GM12892 (cell line): Measurements from ENCODE around the gene PPIF.

Experiments used
- DNase-seq: peaks from one replicate; pipeline ENCODE4 v3.0.0; 2011; ENCODE audit not compliant: insufficient read length
- FAIRE-seq: peaks from 2 replicates; lab custom pipeline; 2011; peaks lifted over from hg19 to GRCh38; lab: Jason Lieb, UNC
- POLR2A ChIP-seq: IDR thresholded peaks from 2 replicates; pipeline ENCODE4 v1.6.1; 2011; ENCODE audit warnings: low read depth, low read length, control low read depth
- POLR2AphosphoS5 ChIP-seq: IDR thresholded peaks from 2 replicates; pipeline ENCODE4 v1.6.1; 2011; ENCODE audit warnings: low read depth, low read length, control low read depth
- TAF1 ChIP-seq: IDR thresholded peaks from 2 replicates; pipeline ENCODE4 v1.6.1; 2011; ENCODE audit warnings: low read depth, mild to moderate bottlenecking, control low read depth, low read length, borderline replicate concordance

Gene PPIF

DNA sequence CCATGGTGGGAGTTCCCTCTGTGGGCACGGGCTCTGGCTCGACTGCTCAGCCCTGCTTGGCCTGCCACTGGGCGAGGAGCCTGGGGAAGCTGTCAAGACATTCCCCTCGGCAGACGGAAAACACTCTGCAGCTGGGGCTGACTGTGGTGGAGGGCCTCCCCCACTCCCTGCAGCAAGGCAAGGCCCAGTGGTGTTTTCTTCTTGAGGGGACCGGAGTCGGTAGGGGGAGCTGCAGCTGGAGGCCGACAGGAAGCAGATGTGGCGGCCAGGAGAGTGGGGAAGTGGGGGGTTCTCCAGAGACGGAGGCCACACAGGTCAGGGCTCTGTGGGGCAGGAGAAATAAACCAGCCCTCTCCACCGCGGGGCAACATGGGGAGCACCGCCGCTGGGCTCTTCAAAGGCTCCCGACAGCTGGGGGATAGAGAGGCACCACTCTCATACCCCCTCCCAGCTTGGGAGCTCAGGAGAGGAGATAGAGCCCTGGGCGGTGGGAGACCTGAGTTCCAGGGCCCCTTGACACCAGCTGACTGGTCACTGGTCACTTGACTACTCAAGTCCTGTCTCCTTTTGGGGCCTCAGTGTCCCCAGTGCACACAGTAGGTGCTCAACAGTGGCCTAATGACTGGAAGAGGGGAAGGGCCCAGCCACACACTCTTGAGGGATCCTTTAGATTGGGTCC is 43.4 kb downstream of the PPIF start:
- DNase-seq = peak; percentile 40

DNA sequence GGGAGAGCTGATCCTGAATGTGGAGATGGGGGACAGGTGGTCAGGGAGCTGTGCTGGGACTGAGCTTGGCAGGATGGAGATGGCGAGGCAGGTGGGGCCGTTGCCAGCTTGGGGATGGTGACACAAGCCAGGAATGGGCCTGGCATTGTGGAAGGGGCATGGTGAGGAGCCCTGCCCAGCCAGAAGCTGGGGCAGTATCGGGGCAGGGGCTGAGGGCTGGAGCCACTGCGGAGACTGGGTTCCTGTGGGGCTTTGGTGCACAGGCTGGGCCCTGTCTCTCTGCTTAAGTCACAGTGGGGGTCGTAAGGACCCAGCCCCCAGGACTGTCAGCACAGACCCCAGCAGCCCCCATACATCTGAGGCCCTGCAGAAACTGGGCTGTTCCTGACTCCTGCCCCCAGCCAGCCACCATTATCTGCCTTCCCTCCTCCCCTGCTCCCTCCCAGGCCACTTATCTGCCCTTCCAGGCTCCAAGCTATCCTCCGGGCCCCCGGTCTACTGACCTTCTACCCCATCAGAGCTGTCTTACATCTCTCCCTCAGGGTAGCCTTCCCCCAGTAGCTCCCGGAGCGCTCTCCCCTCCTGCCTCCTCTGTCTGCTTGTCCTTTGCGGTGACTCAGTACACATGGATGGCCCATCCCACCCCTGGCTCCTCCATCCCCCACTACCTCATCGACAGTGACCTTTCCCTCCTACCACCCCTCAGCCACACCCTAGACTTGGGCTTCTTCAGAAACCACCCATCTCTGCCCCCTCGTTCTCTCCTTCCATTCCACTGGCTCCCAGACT is 44.2 kb downstream of the PPIF start:
- DNase-seq (peak; percentile 12), FAIRE-seq (no peak)
- TF ChIP-seq POLR2A (no peak), POLR2AphosphoS5 (no peak), TAF1 (no peak)

More for the DNA sequence above, 43.4 kb downstream of the PPIF start:
- no peak for FAIRE-seq
- no peak for TF ChIP-seq POLR2A
- no peak for TF ChIP-seq POLR2AphosphoS5
- no peak for TF ChIP-seq TAF1

GRCh38 chr10:79392020-79392398 is 44.7 kb downstream of the PPIF start:
- TF ChIP-seq POLR2AphosphoS5 (no peak), TAF1 (no peak), POLR2A (no peak)
- DNase-seq = peak; percentile 6
- no peak for FAIRE-seq

GRCh38 chr10:79392506-79393176 is 45.4 kb downstream of the PPIF start:
- DNase-seq = peak; percentile 5
- FAIRE-seq = no peak
- TF ChIP-seq TAF1 = no peak
- no peak for TF ChIP-seq POLR2AphosphoS5
- no peak for TF ChIP-seq POLR2A

DNA sequence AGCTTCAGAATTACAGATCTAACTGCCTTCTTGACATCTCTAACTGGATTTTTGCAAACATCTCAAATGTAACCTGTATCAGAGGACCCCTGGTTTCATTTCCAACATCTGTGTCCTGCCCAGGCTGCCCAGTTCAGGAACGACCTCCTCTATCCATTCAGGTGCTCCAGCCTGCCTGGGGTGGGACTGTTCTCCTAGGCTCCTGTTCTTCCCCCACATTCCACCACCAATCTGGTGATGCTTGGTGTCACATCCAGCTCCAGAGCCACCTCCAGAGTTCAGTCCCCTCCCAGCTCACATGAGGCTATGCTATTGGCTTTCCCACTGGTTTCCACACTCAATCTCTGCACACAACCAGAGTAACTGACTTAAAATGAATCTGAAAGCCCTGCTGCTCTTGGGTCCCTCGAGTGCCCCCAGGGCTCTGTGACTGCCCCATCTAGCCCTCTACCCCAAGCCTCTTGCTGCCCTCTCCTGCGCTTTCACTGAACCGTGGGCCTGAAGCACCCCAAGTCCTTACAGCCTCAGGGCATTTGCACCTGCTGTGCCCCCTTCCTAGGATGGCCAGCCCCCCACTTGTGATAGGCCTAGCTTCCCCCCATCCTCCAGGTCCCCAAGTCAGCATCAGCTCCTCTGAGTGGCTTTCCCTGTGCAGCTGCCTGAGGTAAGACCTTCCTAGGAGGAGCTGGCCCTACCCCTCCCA is 46.1 kb downstream of the PPIF start:
- FAIRE-seq (no peak), DNase-seq (no peak)
- TF ChIP-seq POLR2A = no peak
- no peak for TF ChIP-seq TAF1
- no peak for TF ChIP-seq POLR2AphosphoS5

DNA sequence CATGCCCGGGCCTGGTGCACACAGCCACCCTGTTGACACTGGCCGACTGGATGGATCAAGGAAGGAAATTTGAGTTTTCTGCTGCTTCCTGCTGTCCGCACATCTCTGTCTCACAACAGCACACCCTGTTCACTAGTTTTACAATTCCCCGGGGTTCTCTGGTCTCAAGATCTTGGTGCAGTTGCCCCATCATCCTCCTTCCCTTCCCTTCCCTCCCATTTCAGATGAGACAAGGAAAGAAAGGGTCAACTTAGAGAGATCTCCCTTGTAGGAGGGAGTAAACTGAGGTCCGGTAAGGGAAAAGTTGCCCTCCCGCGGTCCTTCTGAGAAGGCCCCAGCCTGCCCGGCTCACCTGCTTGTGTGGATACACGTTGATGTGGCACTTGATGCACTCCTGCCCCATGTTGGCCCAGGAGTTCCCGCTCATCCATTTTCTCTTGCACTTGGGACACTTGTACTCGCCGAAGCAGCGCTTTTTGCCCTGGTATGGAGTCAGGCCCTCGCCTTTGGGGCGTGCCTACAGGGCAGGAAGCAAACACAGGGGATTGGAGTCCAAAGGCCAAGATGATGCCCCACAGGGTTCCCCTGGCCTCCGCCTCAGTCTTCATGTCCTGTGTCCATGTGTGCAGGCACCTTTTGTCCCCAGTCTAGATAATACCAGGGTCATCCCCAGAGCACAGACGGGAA is 46.8 kb downstream of the PPIF start:
- TF ChIP-seq POLR2A = no peak
- no peak for TF ChIP-seq TAF1
- no peak for TF ChIP-seq POLR2AphosphoS5
- FAIRE-seq (no peak), DNase-seq (no peak)

- no peak for TF ChIP-seq POLR2AphosphoS5
- TF ChIP-seq TAF1 = no peak
- no peak for TF ChIP-seq POLR2A
- DNase-seq (no peak), FAIRE-seq (no peak)
Observed at GRCh38 chr10:79394664-79395063, 47.4 kb downstream of the PPIF start.

DNA sequence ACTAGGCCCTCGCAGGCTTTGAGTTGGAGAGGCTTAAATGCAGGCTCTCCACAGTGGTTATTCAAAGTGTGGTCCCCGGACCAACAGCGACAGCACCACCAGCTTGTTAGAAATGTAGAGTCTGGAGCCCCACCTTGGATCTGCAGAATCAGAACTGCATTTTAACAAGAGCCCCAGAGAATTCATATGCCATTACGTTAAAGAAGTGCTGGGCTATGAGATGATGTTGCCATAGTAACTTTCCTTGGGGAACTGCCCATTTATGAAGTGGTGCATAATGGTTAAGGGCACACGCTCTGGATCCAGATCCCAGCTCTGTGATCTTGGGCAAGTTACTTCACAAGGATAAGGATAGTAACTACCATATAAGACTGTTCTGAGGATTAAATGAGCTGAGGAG is 49.3 kb downstream of the PPIF start:
- FAIRE-seq (no peak), DNase-seq (no peak)
- TF ChIP-seq POLR2A (no peak), TAF1 (no peak), POLR2AphosphoS5 (no peak)

- no peak for TF ChIP-seq POLR2A
- TF ChIP-seq TAF1 = no peak
- TF ChIP-seq POLR2AphosphoS5 = no peak
- FAIRE-seq (no peak), DNase-seq (no peak)
Observed at GRCh38 chr10:79397051-79397450, 49.8 kb downstream of the PPIF start.

- TF ChIP-seq POLR2A (no peak), TAF1 (no peak), POLR2AphosphoS5 (no peak)
- FAIRE-seq = no peak
- DNase-seq = no peak
Observed at GRCh38 chr10:79397575-79398303, 50.5 kb downstream of the PPIF start.
